Skeletal muscle tissue (tissue), 4 donors: ENCODE results near the gene MYO5C. TPM values are rescaled to one million over a fixed set of nuclear protein-coding genes. Genes with fewer than 3 reads are reported as not detected.

Experiments used
- H3K27ac ChIP-seq: one replicate; pipeline ENCODE4 v1.7.0; 2013; ENCODE audit warnings: mild to moderate bottlenecking, low read depth, low read length, inconsistent platforms
- H3K27me3 ChIP-seq, 3 donors: one replicate each; pipeline ENCODE4 v1.7.0; 2013; ENCODE audit warnings: low read length in 3 of 3; ENCODE audit not compliant: control insufficient read depth in 3 of 3, insufficient read depth in 3 of 3
- H3K36me3 ChIP-seq, 3 donors: one replicate each; pipeline ENCODE4 v1.7.0; 2013; ENCODE audit warnings: low read length in 3 of 3; ENCODE audit not compliant: control insufficient read depth in 3 of 3, insufficient read depth in 3 of 3
- H3K4me1 ChIP-seq, 3 donors: one replicate each; pipeline ENCODE4 v1.7.0; 2013; ENCODE audit warnings: low read length in 3 of 3, mild to moderate bottlenecking in 3 of 3; ENCODE audit not compliant: control insufficient read depth in 3 of 3, insufficient read depth in 3 of 3
- H3K4me3 ChIP-seq, 3 donors: one replicate each; pipeline ENCODE4 v1.7.0; 2013; ENCODE audit warnings: low read length in 3 of 3
- H3K9ac ChIP-seq, 3 donors: one replicate each; pipeline ENCODE4 v1.7.0; 2013; ENCODE audit warnings: low read length in 3 of 3, mild to moderate bottlenecking in 3 of 3, moderate library complexity in 2 of 3, low read depth in 1 of 3
- H3K9me3 ChIP-seq, 3 donors: one replicate each; pipeline ENCODE4 v1.7.0; 2013; ENCODE audit warnings: low read length in 3 of 3; ENCODE audit not compliant: control insufficient read depth in 3 of 3
- total RNA-seq: library from RNA; depleted of rRNA; stranded (reverse); fragments of >200 nt; gene quantifications from one replicate; pipeline ENCODE4 v1.2.3, GENCODE V29; 2014
- donor health status: Osteomylitis.

Gene MYO5C
- total RNA-seq, 1 donor from 2014 or later = 3.7 TPM

GRCh38 chr15:52334491-52335160 lies 39.0 kb upstream of the MYO5C start:
- Histone ChIP-seq H3K27me3 (no peaks in the 10 kb centered on the region), H3K36me3 (peaks cover 0 to 15% (median 2%) of the 10 kb centered on the region in 3 donors), H3K4me1 (peaks cover 0 to 7% (median under 1%) of the 10 kb centered on the region in 3 donors), H3K4me3 (no peak overlapping the region), H3K27ac (no peak overlapping the region), H3K9me3 (no peaks in the 10 kb centered on the region), H3K9ac (no peak overlapping the region)

GRCh38 chr15:52331490-52332240 lies 36.1 kb upstream of the MYO5C start:
- Histone ChIP-seq H3K36me3 (peaks cover 0 to 26% (median 14%) of the 10 kb centered on the region in 3 donors), H3K4me1 (peaks cover 8 to 11% (median 10%) of the 10 kb centered on the region in 3 donors), H3K4me3 (no peak overlapping the region), H3K27ac (no peak overlapping the region), H3K27me3 (no peaks in the 10 kb centered on the region), H3K9ac (no peak overlapping the region), H3K9me3 (no peaks in the 10 kb centered on the region)

GRCh38 chr15:52329987-52330386 lies 34.4 kb upstream of the MYO5C start:
- peaks cover 1 to 20% (median 18%) of the 10 kb centered on the region in 3 donors for H3K36me3 ChIP-seq
- peaks cover 8 to 11% (median 10%) of the 10 kb centered on the region in 3 donors for H3K4me1 ChIP-seq
- H3K27ac ChIP-seq = no peak overlapping the region
- no peaks in the 10 kb centered on the region for H3K9me3 ChIP-seq
- H3K4me3 ChIP-seq = no peak overlapping the region
- H3K27me3 ChIP-seq = no peaks in the 10 kb centered on the region
- H3K9ac ChIP-seq = no peak overlapping the region

- Histone ChIP-seq H3K9me3 (no peaks in the 10 kb centered on the region), H3K4me3 (no peak overlapping the region), H3K27me3 (no peaks in the 10 kb centered on the region), H3K9ac (no peak overlapping the region), H3K27ac (no peak overlapping the region), H3K36me3 (peaks cover 2 to 21% (median 20%) of the 10 kb centered on the region in 3 donors), H3K4me1 (peaks cover 8 to 11% (median 10%) of the 10 kb centered on the region in 3 donors)
Observed at GRCh38 chr15:52329150-52329549, 33.5 kb upstream of the MYO5C start.

- no peak overlapping the region for H3K27ac ChIP-seq
- no peaks in the 10 kb centered on the region for H3K9me3 ChIP-seq
- no peak overlapping the region for H3K4me3 ChIP-seq
- no peaks in the 10 kb centered on the region for H3K27me3 ChIP-seq
- H3K4me1 ChIP-seq = peaks cover 8 to 11% (median 10%) of the 10 kb centered on the region in 3 donors
- peaks cover 2 to 23% (median 22%) of the 10 kb centered on the region in 3 donors for H3K36me3 ChIP-seq
- no peak overlapping the region for H3K9ac ChIP-seq
Observed at GRCh38 chr15:52328680-52329079, 33.1 kb upstream of the MYO5C start.

GRCh38 chr15:52326756-52327155 lies 31.2 kb upstream of the MYO5C start:
- Histone ChIP-seq H3K4me3 (no peak overlapping the region), H3K27me3 (no peaks in the 10 kb centered on the region), H3K27ac (no peak overlapping the region), H3K9ac (no peak overlapping the region), H3K36me3 (peaks cover 7 to 30% (median 28%) of the 10 kb centered on the region in 3 donors), H3K9me3 (no peaks in the 10 kb centered on the region), H3K4me1 (peaks cover 8 to 11% (median 10%) of the 10 kb centered on the region in 3 donors)

GRCh38 chr15:52324109-52324508 lies 28.5 kb upstream of the MYO5C start:
- Histone ChIP-seq H3K9me3 (no peaks in the 10 kb centered on the region), H3K9ac (no peak overlapping the region), H3K4me3 (no peak overlapping the region), H3K27me3 (no peaks in the 10 kb centered on the region), H3K36me3 (peaks cover 18 to 42% (median 38%) of the 10 kb centered on the region in 3 donors), H3K27ac (no peak overlapping the region), H3K4me1 (peaks cover 5 to 6% (median 6%) of the 10 kb centered on the region in 3 donors)

GRCh38 chr15:52318729-52319500 lies 23.3 kb upstream of the MYO5C start:
- no peak overlapping the region for H3K9ac ChIP-seq
- H3K4me1 ChIP-seq = peaks cover 0 to 5% (median 0%) of the 10 kb centered on the region in 3 donors
- H3K27me3 ChIP-seq = no peaks in the 10 kb centered on the region
- H3K36me3 ChIP-seq = peaks cover 30 to 47% (median 42%) of the 10 kb centered on the region in 3 donors
- no peaks in the 10 kb centered on the region for H3K9me3 ChIP-seq
- no peak overlapping the region for H3K4me3 ChIP-seq
- no peak overlapping the region for H3K27ac ChIP-seq

- peaks cover 33 to 54% (median 45%) of the 10 kb centered on the region in 3 donors for H3K36me3 ChIP-seq
- no peak overlapping the region for H3K4me3 ChIP-seq
Observed at GRCh38 chr15:52317688-52318087, 22.1 kb upstream of the MYO5C start.

More at GRCh38 chr15:52317688-52318087, 22.1 kb upstream of the MYO5C start:
- peaks cover 0 to 5% (median 0%) of the 10 kb centered on the region in 3 donors for H3K4me1 ChIP-seq
- H3K9me3 ChIP-seq = no peaks in the 10 kb centered on the region
- no peak overlapping the region for H3K27ac ChIP-seq
- H3K9ac ChIP-seq = no peak overlapping the region
- no peaks in the 10 kb centered on the region for H3K27me3 ChIP-seq
